T-helper 2 cell treated with Interferon-gamma antibody and Interleukin-4, amounts not matched to agents 100 ng/mL and 5 ng/mL, for 36 hours (primary cell): ENCODE data around the gene QPCTL. TPM values are rescaled to one million over a fixed set of nuclear protein-coding genes. Genes with fewer than 3 reads are reported as not detected.

ENCODE experiments used
- intact Hi-C: fragments of 100-400 bp; cut with micrococcal nuclease; formaldehyde crosslinking; loops from one replicate; pipeline ENCODE4 v1.15.1; 2023
- total RNA-seq: library from RNA; stranded (reverse); gene quantifications from 2 replicates; pipeline ENCODE4 v1.2.3, GENCODE V29; 2022

The QPCTL gene
- total RNA-seq, result 8.2 and 9.1 TPM in 2 replicates

- intact Hi-C loops, result loop anchor here (1.0 to 5.0 kb wide), 8 partner anchors 11 to 265 kb away; partner anchors contain the start of genes OPA3, SYMPK and VASP
These were observed at the start of gene QPCTL for GRCh38 chr19:45692187-45693105. Gene QPCTL (plus strand): TSS chr19:45692666. CDS start chr19:45692704, 38 bp downstream.

GRCh38 chr19:45643024-45643926 lies 49.2 kb upstream of the QPCTL start:
- intact Hi-C loops, result loop anchor here (1.0 to 10.0 kb wide), 8 partner anchors 26 to 238 kb away; partner anchors contain the start of genes GIPR, POLR1G, PPP1R13L and QPCTL

- intact Hi-C loops, result loop anchor here (1.0 to 10.0 kb wide), 8 partner anchors 25 to 239 kb away; partner anchors contain the start of genes GIPR, POLR1G, PPP1R13L and QPCTL
These were observed 48.3 kb upstream of the QPCTL start for GRCh38 chr19:45643927-45644771.

DNA sequence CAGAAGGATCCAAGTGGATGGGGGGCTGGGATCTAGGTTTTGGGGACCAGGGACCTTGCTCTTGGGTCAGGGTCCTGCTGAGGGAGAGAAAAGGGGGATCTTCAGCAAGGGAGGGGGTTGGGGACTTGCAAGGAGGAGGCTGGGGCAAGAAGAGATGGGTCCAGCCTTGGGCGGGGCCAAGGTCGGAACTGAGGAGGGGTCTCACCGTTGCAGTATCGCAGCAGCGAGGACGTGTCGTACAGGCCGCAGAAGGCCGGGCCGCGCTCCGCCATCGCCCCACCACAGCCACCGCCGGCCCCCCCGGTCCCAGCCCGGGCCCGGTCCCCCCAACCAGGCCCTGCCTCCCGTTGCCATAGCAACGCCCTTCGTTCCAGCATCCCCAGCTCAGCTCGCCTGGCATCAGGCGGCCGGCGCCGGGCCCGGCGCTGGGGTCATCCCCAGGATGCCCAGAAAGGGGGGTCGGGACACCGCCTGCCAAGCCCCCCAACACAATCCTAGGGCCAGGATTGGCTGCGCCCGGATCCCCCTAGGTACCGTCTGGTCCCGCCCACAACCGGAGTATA lies 47.3 kb upstream of the QPCTL start:
- intact Hi-C loops, result loop anchor here (10.0 kb wide), 1 partner anchor 240 kb away; the partner anchor contains the start of genes POLR1G and PPP1R13L

GRCh38 chr19:45645631-45646344 lies 46.7 kb upstream of the QPCTL start:
- intact Hi-C loops, result loop anchor here (10.0 kb wide), 1 partner anchor 241 kb away; the partner anchor contains the start of genes POLR1G and PPP1R13L

- intact Hi-C loops, result loop anchor here (10.0 kb wide), 1 partner anchor 242 kb away; the partner anchor contains the start of genes POLR1G and PPP1R13L
These were observed 46.1 kb upstream of the QPCTL start for GRCh38 chr19:45646345-45646698.

DNA sequence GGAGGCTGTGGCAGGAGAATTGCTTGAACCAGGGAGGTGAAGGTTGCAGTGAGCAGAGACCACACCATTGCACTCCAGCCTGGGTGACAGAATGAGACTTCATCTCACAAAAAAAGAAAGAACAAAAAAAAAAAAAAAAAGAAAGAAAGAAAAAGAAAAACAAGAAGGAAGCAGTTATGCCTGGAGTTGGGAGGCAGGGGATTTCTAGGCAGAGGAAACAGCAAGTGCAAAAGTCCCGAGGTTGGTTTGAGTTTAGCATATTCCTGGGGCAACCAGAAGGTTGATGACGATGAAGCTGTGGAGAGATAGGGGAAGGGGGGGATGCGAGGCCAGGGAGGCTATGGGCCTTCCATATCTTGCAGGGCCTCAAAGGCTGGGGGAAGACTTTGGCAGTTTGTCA lies 41.7 kb upstream of the QPCTL start:
- intact Hi-C loops, result no loop called here

DNA sequence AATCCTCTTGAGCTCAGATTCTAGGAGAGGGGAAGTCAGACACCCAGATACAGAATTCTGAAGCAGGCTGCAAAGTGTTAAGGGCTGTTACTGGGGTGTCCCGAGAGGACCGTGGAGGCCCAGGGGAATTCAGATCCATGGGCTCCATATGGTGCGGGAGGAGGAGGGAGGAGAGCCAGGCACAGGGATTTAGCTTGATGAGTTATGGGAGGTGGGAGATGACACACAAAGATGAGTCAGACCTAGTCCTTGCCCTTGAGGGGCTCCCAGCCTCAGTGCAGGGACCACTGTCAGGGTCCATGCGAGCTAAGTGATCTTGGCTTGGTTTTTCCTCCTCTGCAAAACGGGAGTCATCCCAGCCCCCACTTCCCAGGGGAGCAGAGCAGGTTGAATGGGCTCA lies 38.8 kb upstream of the QPCTL start:
- intact Hi-C loops, result no loop called here

- intact Hi-C loops, result no loop called here
These were observed 37.4 kb upstream of the QPCTL start for GRCh38 chr19:45655073-45655472.

DNA sequence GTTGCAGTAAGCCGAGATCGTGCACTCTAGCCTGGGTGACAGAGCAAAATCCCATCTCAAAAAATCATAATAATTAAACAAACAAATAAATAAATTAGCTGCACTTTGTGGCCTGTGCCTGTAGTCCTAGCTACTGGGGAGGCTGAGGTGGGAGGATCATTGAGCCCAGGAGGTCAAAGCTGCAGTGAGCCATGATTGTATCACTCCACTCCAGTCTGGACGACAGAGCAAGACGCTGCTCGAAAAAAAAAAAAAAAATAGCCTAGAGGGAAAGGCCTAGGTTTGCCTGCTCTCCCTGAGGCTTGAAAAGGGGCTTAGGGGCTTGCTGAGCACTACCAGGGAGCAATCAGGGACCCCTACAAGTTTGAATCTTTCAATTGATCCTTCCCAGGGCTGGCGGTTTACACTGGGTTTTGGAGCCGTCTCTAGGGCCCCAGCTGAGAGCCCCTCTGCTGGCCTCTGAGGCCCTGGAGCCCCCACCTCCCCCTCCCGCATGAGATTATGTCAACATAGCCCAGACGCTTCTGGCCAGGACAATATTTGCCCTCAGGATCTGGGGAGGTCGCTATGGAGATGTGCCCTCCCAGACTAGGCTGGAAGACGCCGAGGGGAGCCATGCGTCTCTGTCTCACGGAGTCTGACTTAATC lies 34.8 kb upstream of the QPCTL start:
- intact Hi-C loops, result no loop called here

DNA sequence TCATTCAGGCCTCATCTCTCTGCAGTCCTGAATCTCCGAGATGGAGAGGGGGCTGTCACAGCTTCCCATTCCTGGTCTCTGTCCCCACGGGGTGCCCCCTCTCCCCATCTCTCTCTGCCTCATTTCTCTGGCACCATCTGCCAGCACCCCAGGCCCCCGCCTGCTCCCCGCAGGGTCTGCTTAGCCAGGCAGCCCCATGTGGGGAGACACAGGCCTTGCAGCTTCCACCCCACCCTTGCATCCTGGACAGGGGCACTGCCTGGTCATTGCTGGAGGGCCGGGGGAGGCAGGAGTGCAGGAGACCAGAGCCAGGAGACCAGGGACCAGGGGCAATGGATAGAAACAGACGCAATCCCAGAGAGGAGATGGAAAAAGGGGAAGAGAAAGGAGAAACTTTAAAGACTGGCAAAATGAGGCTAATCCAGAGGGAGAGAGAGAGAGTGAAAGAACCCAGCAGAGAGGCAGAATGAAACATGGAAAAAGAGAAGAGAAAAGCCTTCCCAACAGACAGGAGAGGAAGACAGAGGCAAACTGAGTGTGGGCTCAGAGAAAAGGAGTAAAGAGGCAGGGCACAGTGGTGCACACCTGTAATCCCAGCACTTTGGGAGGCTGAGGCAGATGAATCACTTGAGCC lies 33.3 kb upstream of the QPCTL start:
- intact Hi-C loops, result no loop called here

DNA sequence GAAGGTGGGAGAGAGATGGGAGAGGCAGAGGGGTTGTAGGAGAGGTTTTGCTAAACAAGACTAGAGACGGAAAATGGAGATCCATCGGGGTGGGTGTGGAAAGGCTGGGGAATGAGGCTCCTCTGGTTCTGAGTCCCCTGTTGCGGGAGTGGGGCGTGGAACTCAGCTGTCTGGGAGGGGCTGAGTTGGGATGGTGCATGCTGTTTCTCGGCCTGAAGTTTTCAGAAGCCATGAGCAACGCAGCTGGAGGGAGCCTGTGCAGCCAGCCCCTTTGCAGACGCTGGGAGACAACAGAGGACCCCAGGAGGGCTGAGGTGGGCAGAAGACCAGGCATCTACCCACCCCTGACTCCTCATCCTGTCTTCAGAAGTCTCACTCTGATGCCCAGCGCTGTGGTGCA lies 31.8 kb upstream of the QPCTL start:
- intact Hi-C loops, result no loop called here

GRCh38 chr19:45663800-45664199 lies 28.7 kb upstream of the QPCTL start:
- intact Hi-C loops, result no loop called here

GRCh38 chr19:45664575-45664974 lies 27.9 kb upstream of the QPCTL start:
- intact Hi-C loops, result no loop called here

DNA sequence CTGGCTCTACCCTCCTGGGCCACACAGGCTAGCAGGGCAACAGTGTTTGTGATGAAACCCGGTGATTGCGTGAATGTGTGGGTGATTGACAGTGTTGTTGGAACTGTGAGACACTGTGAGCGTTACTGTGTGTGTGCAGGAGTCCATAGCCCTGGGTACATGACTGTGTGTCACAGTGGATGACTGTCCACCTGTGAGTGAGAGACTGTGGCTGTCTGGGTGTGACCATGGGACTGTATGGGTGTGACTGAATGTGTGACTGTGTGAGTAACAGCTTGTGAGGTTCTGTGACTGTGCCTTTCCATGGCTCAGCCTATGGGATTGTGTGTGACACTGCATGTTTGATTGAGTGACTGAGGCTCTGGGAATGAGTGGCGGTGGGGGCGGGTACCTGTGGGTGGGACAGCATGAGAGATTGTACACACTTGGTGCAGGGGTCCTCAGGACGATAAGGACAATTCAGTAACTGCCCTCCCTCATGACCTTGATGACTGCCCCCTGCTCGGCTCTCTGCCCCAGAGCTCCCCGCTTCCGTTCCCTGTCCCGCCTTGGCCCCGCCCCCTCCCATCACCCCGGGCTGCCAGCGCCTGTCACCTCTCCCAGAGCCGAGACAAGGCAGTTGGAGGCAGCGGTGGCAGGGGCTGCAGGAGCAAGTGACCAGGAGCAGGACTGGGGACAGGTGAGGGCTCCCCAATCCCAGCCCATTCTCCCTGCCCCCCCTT lies 24.7 kb upstream of the QPCTL start, which contains the start of gene GIPR:
GIPR (plus strand) TSS at position 602 of the 722 bp plus-strand sequence. CDS start 1,300 bp downstream, outside the sequence.
- intact Hi-C loops, result loop anchor here (2.0 kb wide), 1 partner anchor 25 kb away; no protein-coding TSS in a partner anchor

DNA sequence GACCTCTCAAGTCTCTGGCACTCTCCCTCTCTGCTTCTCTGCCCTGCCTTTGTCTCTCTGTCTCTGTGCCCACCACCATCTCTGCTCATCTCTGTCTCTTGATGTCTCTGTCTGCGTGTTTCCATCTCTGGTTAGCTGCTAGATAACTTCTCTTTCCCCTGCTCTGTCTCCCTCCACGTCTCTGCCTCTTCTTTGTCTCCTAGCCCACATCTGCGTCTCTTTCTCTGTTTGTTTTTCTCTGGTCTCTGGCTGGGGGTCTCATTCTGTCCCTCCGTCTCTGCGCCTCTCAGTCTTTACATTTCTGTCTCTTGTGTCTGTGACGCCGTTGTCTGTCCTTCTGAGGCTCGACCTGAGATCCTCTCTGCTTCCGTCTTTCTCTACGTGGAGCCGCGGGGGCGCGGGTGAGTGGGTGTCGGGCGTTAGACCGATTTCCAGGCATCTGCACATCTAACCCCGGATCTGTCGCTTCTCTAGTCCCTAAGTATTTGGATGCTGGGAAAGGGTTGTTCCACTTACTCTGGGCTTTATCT lies 24.1 kb upstream of the QPCTL start:
- intact Hi-C loops, result loop anchor here (2.0 kb wide), 1 partner anchor 26 kb away; no protein-coding TSS in a partner anchor
